NCI-H226 (cell line): ENCODE measurements around the gene PCSK5.

Source experiments
- DNase-seq: peaks from one replicate; pipeline ENCODE4 v3.0.0-alpha.2; 2015

Gene PCSK5

DNA sequence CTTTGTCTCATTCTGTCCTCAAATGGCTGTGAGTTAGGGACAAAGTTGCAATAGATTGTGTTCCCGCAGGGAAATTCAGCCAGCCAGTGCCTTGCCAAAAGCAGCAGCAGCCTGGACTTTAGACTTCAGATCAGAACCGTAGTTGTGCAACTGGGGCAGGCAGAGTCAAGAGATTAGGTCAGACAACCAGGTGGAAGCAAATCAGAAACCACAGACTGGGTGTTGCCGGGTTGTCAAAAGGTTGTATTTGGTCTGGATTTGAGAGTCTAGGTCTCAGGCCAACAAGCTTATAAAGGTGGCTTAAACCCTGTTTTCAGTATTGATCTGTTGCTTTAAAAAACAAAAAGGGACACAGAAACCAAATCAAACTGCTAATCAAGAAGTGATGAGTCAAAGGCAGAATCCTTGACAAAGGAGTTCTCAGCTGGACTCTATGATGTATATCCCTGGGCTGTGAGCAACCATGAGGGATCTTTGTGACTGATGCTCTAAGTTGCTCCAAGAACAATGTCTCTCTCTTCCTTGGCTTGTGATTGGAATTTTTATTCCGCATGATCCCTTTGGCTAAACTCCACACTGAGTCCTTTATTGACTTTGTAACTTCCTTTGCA, 482.8 kb downstream of the PCSK5 start:
- peak; percentile 79 for DNase-seq

DNA sequence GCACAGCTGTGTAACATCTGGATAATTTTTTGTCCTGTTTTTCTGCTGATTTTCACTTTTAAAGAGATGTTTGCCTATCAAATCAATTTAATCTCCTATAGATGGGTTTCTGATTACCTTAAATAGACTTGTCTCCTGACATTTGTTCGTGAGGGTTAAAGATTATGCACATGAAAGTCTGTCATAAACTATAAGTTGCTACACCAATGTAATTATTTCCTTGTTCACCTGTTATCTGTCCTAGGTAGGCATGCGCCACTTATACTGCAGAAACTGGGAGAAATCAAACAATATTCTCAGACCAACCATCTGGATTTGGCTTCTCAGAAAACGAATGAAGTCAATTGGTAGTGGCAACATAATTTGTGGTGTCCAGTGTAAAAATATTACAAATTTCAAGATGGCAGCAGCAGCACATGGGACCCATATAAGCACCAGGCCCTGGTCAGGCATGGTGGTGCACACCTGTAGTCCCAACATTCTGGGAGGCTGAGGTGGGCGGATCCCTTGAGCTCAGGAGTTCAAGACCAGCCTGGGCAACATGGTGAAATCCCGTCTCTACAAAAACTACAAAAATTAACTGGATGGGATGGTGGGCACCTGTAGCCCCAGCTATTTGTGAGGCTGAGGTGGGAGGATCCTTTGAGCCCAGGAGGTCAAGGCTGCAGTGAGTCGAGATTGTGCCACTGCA, 483.5 kb downstream of the PCSK5 start:
- DNase-seq = no peak

- peak; percentile 93 for DNase-seq
These were observed 484.5 kb downstream of the PCSK5 start for GRCh38 chr9:76374783-76375559.

DNA sequence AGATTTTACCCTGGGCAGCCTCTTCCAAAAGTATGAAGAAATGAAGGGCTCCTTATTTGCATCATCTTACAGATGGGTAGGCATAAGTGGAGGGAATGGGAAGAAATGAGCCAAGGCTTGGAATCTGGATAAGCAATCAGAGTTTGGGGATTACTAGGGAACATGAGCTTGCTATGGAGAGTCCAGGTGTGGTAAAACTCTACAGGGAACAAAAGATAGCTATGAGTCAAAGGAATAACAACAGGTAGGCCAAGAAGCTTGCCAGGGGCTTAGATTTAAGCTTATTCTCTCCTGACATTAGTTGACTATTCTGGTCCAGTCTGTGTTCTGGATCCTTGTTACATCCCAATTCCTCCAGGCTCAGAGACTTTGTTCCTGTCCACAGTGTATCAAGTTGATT, 487.3 kb downstream of the PCSK5 start:
- no peak for DNase-seq

DNA sequence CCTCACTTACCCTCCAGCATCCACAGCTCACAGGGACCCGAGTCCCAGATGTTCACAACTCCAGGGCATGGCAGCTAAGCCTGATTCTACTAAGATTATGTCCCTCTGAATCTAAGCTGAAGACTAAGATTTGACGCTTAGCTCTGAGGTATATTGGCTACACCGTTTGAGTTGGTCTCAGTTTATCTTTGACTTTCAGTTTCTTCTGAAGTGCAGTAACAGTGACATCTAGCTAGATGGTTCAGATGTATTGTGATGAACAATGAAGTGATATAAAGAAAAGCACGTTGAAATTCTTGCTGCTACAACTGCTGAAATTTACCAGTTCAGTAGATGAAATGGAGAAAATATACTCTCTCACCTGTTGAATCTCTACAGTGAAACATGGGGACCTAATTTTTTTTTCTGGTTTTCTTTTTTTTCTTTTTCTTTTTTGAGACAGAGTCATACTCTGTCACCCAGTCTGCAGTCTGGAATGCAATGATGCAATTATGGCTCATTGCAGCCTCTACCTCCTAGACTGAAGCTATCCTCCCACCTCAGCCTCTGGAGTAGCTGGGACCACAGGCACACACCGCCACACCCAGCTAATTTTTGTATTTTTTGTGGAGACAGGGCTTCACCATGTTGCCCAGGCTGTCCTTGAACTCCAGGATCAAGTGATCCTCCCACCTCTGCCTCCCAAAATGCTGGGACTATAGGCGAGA, 488.0 kb downstream of the PCSK5 start:
- DNase-seq = no peak

DNA sequence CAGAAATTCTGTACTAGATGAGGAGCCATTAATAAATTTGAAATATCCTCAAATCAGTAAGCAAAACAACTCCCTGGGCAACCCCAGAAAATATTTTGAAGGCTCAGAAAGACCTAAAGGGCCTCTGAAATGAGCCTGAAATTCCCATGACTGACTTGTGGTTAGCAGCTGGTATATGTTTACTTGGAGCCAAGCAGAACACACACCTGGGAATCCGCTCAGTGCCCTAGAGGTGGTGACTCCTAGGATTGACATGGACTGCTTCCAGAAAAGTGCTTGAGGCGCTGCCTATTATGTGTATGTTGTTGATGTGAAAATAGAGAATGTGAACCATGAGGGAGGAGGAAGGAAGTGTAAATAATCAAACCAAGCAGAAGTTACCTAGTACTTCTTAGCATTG, 489.0 kb downstream of the PCSK5 start:
- DNase-seq = peak; percentile 62

- no peak for DNase-seq
These were observed 500.2 kb downstream of the PCSK5 start for GRCh38 chr9:76390656-76391055.

- peak; percentile 90 for DNase-seq
These were observed 503.9 kb downstream of the PCSK5 start, which contains the start of gene RFK for GRCh38 chr9:76394195-76394959. Gene RFK, minus strand, starts transcription at chr9:76394426. Its CDS starts 255 bp downstream, at chr9:76394171.

- no peak for DNase-seq
These were observed 504.4 kb downstream of the PCSK5 start for GRCh38 chr9:76394960-76395252.

- DNase-seq = no peak
These were observed 504.9 kb downstream of the PCSK5 start for GRCh38 chr9:76395381-76395780.

DNA sequence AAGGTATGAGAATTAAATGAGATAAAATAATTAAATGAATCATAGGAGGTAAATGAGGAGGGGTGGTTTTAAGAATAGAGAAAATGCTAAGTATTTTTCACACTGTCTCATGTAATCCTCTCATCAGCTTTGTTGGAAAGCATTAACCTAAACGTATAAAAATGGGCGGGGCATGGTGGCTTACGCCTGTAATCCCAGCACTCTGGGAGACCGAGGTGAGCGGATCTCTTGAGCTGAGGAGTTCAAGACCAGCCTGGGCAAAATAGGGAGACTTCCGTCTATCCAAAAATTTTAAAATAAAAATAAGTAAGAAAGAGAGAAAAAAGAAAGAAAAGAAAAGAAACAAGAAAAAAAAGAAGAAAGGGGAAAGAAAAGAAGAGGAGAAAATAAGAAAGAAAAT, 505.7 kb downstream of the PCSK5 start:
- no peak for DNase-seq

GRCh38 chr9:76396597-76396996, 506.1 kb downstream of the PCSK5 start:
- no peak for DNase-seq

DNA sequence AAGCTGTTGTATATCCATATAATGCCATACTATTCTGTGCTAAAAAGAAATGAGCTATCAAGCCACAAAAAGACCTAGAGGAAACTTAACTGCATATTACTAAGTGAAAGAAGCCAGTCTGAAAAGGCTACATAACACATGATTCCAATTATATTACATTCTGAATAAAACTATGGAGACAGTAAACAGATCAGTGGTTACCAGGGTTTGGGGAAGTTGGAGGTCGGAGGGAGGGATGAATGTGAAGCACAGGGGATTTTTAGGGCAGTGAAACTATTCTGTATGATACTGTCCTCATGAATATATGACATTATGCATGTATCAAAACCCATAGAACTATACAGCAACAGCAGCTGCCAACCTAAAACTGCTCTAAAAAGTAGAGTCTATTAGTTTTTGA, 509.4 kb downstream of the PCSK5 start:
- no peak for DNase-seq

DNA sequence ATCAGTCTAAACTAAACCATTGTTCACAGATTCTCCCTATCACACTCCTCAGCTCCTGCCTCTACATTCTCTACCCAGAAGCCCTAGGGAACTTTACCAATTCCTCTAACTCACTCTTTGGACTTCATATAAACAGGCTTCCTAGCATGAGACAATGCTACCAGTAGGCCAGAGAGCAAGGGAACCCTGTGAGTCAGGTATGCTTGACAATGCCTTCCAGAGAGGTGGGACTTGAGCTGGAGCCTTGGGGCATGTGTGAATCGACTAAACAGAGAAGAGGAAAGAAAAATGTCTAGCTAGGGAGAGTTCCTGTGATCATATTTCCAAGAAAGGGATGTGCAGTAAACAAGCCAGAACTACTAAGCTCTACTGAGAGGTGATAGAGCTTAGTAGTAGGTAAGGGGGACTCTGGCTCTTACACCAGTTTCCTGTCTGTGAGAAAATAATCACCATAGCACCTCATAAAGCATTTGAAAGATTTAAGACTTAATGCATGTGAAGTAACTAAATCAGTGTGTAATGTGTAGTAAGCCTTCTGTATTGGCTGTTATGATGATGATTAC, 510.1 kb downstream of the PCSK5 start:
- DNase-seq = peak; percentile 34

GRCh38 chr9:76401176-76401575, 510.7 kb downstream of the PCSK5 start:
- no peak for DNase-seq

DNA sequence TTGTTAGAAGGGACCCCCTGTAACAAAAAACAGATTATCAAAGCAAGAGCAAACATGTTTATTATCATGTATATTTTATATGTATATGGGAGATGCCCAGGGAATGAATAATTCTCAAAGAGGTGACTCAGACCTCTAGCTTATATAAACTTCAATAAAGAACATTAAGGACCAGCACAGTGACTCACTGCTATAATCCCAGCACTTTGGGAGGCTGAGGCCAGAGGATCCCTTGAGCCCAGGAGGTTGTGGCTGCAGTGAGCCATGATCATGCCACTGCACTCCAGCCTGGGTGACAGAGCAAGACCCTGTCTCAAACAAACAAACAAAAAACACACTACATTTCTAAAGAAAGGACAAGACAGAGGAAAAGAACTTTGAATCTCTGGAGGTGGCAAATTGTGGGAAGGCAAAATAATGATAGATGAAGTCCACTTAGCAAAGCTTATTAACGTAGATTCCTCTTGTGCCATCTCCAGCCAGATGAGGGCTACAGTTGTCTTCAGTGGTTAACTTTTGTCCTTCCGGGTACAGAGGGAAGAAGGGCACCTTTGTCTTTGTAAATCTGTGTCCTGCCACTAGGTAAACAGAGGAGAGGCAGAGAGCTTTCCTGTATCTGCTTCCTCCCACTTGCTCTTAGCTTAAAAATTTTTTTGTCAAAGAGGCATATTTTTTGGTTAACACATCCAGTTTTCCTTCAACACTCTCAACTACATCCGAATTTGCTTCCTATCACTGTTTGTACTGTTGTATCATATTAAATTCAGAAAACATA, 511.3 kb downstream of the PCSK5 start:
- peak; percentile 11 for DNase-seq

- DNase-seq = peak; percentile 66
These were observed 512.9 kb downstream of the PCSK5 start for GRCh38 chr9:76403352-76403751.

DNA sequence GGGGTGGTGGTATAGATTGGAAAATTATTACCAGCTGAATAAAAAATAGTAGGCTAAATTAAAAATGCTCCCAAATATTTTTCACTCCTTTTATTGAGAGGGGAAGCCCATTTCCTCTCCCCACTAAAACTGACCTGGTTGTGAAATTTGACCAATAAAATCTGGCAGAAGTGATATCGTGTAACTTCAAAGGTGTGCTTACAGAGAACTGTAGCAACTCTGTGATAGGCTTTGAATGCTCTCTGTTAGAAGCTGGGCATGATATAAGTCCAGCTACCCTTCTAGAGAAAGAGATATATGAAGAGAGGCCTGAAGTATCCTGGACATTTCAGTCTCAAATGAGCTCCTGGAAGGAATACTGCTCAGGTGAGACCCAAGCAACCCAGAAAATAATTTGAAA, 513.9 kb downstream of the PCSK5 start:
- DNase-seq = no peak

DNA sequence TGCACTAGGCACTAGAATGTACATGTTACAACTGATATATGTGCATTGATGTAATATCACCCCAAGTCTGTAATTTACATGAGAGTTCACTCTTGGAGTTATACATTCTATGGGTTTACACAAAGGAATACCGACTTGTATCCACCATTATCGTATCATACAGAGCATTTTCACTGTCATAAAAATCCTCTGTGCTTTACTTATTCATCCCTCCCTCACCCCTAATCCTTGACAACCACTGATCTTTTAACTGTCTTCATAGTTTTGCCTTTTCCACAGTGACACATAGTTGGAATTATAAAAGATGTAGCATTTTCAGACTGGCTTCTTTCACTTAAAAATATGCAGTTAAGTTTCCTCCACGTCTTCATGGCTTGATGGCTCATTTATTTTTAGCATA, 514.9 kb downstream of the PCSK5 start:
- no peak for DNase-seq

GRCh38 chr9:76405868-76406267, 515.4 kb downstream of the PCSK5 start:
- DNase-seq = no peak
